Measurements from ENCODE around the gene ITGBL1. TPM values are rescaled to one million over a fixed set of nuclear protein-coding genes. Genes with fewer than 3 reads are reported as not detected.
A peak's percentile ranks its signal among the peaks of the same experiment; 100 is the strongest.

ITGBL1 gene
- total RNA-seq, 1 experiment from 2014 or later, result 180 TPM

GRCh38 chr13:101624981-101625380, 172.5 kb downstream of the ITGBL1 start:
- DNase-seq (ENCODE audit: low read depth), result no peak

DNA sequence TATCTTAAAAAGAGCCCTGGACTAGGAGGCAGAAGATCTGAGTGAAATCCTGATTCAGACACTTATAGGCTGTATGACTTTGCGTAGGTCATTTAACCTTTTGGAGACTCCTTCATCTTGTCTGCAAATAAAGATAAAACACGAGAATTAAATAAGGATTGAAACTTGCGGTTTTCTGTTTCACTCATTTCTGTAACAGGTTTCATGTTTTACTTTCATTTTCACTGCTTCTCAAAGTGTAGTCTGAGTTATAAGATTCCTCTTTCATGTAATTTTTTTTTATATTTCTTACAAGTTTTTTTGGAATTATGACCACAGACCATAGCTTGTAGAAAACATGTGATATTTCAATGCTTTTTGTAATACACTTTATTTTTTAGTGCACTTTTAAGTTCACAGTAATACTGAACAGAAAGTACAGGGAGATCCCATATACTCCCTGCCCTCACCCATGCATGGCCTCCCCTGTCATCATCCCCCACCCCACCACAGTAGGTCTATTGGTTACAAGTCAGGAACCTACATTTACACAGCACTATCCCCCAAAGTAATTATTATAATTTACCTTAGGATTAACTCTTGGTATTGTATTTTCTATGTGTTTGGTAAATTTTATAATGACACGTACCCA, 174.6 kb downstream of the ITGBL1 start:
- DNase-seq (ENCODE audit: low read depth), result peak; percentile 39

- DNase-seq (ENCODE audit: low read depth), result peak; percentile 30
Observed at GRCh38 chr13:101627556-101627943, 175.1 kb downstream of the ITGBL1 start.

DNA sequence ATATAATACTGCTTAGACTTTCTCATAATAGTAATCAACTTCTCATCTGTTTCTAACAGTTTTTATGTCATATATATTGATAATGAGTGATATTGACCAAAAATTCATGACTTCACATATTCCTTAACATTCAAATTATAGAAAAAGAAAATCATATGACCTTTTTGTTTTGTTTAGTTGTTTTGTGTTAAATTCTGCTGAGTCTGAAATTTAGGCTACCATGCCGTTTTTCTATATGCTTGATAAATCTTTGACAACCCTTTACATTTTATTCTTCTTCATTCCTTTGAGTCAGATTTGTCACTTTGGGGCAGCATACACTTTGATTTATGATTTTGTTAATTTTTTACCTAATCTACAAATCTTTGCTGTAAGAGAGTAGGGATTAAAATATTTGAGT, 176.4 kb downstream of the ITGBL1 start:
- DNase-seq (ENCODE audit: low read depth), result no peak

DNA sequence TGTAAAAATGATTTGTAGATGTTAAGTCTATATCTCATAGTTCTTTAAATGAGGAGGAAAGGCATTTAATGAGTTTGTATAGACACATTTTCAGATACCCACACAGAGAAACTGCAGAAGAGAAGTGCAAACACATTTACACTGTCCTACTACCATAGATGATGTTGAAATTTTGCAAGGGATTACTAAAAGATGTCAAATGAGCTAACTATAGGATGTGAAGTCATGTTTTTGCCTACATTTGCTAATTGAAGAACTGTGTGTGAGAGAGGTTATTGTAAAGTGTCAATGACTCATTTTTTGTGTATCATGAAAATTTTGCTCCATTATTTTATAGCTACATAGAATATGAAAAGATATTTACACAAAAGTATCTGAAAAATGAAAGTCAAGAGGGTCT, 178.9 kb downstream of the ITGBL1 start:
- no peak for DNase-seq (ENCODE audit: low read depth)

- DNase-seq (ENCODE audit: low read depth), result no peak
Observed at GRCh38 chr13:101634142-101634541, 181.7 kb downstream of the ITGBL1 start.

- DNase-seq (ENCODE audit: low read depth), result no peak
Observed at GRCh38 chr13:101639711-101640110, 187.2 kb downstream of the ITGBL1 start.

DNA sequence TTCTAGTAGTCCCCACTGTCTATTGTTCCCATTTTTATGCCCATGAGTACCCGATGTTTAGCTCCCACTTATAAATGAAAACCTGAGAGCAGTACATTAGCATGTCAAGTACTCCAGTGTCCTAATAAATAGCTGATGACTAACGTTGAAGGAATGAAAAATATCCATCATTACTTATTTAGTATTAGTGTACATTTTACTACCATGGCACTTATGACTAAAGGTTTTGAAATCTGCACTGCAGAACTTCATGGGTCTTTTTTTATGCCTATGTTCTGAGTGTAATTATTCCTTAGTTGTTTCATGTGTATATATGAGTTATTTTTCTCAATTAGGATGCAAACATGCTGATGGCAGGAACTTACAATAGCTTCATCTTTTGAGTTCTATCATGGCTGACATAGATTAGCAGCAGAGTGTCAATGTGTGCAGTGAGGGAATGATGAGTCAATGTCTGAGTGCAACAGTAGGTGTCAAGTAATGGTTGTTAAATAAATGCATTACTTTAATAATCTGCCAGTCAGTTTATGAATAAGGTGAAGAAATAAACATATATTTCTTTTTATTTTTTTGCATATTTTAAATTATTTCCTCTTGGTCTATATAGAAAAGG, 188.4 kb downstream of the ITGBL1 start:
- DNase-seq (ENCODE audit: low read depth), result peak; percentile 80

GRCh38 chr13:101645871-101646270, 193.4 kb downstream of the ITGBL1 start:
- no peak for DNase-seq (ENCODE audit: low read depth)

- DNase-seq (ENCODE audit: low read depth), result no peak
Observed at GRCh38 chr13:101647760-101648159, 195.3 kb downstream of the ITGBL1 start.

- DNase-seq (ENCODE audit: low read depth), result peak; percentile 71
Observed at GRCh38 chr13:101648766-101649487, 196.5 kb downstream of the ITGBL1 start.

DNA sequence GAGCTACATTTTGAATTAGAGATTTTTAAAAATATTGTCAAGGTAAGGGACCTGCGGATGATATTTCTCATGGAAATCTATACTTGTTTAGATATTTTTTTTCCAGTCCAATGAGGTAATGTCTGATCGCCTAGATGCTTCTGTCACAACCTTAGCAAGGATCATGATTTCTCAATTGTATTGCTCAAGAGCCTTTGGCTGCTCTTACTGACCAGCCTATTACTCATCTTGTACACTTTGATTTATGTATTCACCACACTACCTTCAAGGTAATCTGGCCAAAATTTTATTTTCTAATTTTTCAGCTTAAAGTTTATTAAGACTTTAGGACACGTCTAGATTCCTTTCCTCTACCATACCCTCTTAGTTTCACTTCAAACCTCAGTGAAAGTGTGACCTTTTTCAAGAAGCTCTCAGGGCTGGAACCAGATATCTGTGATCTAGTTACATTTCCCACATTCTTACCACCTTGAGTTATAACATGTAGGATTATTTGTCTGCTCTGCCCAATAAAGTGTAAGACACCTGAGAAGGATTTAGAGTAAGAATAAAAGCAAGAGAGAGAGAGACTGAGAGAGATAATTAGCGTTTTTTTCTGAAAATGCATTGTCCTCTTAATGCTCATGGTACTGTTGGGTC, 197.1 kb downstream of the ITGBL1 start:
- peak; percentile 86 for DNase-seq (ENCODE audit: low read depth)

DNA sequence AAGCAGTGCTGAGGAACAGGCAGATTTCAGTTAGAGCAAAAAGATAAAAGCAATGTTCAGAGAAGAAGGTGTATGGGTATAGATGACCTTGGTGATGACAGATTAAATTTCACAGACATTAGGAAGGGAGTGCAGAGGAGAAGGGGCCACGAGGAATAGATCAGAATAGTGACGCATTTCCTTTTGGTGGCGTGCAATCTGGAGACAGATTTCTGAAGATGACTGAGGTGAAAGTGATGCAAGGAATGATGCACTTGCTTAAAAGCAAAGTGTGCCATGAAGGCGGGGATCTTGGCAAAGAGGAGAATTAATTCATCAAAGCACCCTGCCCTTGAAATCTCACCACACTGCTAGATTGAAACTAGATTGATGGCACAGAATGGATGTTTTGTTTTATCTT, 202.4 kb downstream of the ITGBL1 start:
- DNase-seq (ENCODE audit: low read depth), result peak; percentile 31

- no peak for DNase-seq (ENCODE audit: low read depth)
Observed at GRCh38 chr13:101655435-101655834, 203.0 kb downstream of the ITGBL1 start.

GRCh38 chr13:101660711-101661110, 208.2 kb downstream of the ITGBL1 start:
- DNase-seq (ENCODE audit: low read depth), result peak; percentile 83

- no peak for DNase-seq (ENCODE audit: low read depth)
Observed at GRCh38 chr13:101661839-101662238, 209.4 kb downstream of the ITGBL1 start.

DNA sequence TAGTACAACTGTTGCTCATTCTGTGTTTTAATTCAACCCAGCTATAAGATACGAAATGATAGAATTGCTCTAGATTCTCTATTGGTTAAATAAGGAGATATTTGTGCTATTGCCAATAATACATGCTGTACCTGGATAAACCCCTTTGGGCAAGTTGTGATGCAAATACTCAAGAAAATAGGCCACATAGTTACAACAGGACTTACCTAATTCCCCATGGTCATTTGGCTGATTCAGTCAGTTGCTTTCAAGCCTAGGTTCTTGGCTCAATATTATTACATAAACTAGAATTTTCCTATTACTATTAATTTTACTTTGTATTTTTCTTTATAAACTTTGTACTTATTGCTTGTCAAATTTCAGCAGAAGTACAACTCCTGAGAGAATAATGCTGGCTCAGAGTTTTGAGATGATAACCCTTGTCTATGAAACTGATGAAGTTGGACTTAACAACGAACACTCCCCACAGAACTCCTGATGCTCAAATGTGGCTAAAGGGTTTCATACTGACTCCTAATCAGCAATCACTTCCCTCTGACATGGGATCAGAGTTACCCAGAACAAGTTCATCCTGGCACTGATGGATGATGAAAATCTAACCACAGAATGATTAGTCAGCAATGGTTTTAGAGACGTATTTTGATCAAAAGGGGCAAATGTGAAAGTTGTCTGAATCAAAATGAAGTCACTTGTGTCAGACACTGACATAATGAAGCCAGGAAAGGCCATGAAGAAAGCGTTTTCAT, 221.1 kb downstream of the ITGBL1 start:
- DNase-seq (ENCODE audit: low read depth), result peak; percentile 63

- no peak for DNase-seq (ENCODE audit: low read depth)
Observed at GRCh38 chr13:101681834-101682233, 229.4 kb downstream of the ITGBL1 start.

- no peak for DNase-seq (ENCODE audit: low read depth)
Observed at GRCh38 chr13:101686003-101686402, 233.5 kb downstream of the ITGBL1 start.

- DNase-seq (ENCODE audit: low read depth), result no peak
Observed at GRCh38 chr13:101690871-101691270, 238.4 kb downstream of the ITGBL1 start.

GRCh38 chr13:101691341-101691860, 238.9 kb downstream of the ITGBL1 start:
- peak; percentile 72 for DNase-seq (ENCODE audit: low read depth)
